ENCODE data around the gene PIM3. TPM values are rescaled to one million over a fixed set of nuclear protein-coding genes. Genes with fewer than 3 reads are reported as not detected.

The PIM3 gene
- total RNA-seq, 1 experiment from 2014 or later = 58.2 TPM

DNA sequence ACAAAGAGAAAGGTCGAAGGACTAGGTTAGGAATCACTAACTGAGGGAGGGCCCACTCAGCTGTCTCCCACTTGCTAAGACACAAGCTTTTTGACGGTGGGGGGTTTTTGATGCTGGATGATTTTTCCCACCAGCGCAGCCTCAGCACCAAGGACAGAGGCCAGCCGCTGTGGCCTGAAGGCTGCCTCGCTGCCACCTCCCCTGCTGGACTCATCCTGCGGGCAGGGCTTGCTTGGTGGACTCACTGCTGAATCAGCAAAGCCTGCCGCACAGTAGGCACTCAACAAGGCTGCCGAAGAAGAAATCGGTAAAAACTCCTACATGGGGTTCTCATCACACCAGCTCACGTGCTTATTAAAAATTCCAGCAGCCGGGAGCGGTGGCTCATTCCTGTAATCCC lies 45.0 kb upstream of the PIM3 start:
- intact Hi-C loops (cut with micrococcal nuclease; ENCODE audit: unreplicated experiment) = loop anchor here (5.0 kb wide), 1 partner anchor 148 kb away; no protein-coding TSS in a partner anchor

DNA sequence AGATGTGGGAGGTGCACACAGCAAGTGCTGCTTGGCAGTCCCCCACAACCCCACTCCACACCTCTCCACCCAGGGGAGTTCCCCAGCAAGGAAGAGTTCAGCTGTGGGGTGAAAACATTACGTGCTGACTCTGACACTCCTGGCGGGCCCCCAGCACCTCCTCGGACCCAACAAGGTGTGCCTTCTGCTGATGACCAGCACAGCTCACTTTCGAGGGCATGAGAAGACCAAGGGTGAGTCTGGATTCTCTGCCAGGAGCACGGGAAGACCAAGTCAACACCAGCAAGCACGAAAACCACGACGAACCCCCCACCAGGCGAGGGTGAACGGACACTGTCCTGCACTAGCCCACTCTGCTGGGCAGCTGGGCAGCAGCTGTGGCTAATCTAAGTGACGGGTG lies 43.7 kb upstream of the PIM3 start:
- POLR2A ChIA-PET = interaction anchor here (0.6 kb wide), 1 partner anchor 168 kb away, joined by 3 read pairs; no protein-coding TSS in a partner anchor
- no peaks in the 10 kb centered on the region for H3K9me3 ChIP-seq (ENCODE audit: control insufficient read depth, insufficient read depth, low read depth, low read length)
- H3K27me3 ChIP-seq (ENCODE audit: control insufficient read depth, insufficient read depth, low read length) = no peaks in the 10 kb centered on the region
- TF ChIP-seq TCF7L2 (IDR thresholded peaks at IDR 0.05; ENCODE audit: low read depth, low read length) = no peak
- no peak for TF ChIP-seq SIN3A (IDR thresholded peaks at IDR 0.05; ENCODE audit: borderline replicate concordance, insufficient read depth, low read depth, low read length)
- TF ChIP-seq, protein P1, sequence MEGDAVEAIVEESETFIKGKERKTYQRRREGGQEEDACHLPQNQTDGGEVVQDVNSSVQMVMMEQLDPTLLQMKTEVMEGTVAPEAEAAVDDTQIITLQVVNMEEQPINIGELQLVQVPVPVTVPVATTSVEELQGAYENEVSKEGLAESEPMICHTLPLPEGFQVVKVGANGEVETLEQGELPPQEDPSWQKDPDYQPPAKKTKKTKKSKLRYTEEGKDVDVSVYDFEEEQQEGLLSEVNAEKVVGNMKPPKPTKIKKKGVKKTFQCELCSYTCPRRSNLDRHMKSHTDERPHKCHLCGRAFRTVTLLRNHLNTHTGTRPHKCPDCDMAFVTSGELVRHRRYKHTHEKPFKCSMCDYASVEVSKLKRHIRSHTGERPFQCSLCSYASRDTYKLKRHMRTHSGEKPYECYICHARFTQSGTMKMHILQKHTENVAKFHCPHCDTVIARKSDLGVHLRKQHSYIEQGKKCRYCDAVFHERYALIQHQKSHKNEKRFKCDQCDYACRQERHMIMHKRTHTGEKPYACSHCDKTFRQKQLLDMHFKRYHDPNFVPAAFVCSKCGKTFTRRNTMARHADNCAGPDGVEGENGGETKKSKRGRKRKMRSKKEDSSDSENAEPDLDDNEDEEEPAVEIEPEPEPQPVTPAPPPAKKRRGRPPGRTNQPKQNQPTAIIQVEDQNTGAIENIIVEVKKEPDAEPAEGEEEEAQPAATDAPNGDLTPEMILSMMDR (IDR thresholded peaks at IDR 0.05) = no peak
- no peak for TF ChIP-seq POLR2AphosphoS5 (IDR thresholded peaks at IDR 0.05; ENCODE audit: low read depth, low read length)
- TF ChIP-seq, protein P2, sequence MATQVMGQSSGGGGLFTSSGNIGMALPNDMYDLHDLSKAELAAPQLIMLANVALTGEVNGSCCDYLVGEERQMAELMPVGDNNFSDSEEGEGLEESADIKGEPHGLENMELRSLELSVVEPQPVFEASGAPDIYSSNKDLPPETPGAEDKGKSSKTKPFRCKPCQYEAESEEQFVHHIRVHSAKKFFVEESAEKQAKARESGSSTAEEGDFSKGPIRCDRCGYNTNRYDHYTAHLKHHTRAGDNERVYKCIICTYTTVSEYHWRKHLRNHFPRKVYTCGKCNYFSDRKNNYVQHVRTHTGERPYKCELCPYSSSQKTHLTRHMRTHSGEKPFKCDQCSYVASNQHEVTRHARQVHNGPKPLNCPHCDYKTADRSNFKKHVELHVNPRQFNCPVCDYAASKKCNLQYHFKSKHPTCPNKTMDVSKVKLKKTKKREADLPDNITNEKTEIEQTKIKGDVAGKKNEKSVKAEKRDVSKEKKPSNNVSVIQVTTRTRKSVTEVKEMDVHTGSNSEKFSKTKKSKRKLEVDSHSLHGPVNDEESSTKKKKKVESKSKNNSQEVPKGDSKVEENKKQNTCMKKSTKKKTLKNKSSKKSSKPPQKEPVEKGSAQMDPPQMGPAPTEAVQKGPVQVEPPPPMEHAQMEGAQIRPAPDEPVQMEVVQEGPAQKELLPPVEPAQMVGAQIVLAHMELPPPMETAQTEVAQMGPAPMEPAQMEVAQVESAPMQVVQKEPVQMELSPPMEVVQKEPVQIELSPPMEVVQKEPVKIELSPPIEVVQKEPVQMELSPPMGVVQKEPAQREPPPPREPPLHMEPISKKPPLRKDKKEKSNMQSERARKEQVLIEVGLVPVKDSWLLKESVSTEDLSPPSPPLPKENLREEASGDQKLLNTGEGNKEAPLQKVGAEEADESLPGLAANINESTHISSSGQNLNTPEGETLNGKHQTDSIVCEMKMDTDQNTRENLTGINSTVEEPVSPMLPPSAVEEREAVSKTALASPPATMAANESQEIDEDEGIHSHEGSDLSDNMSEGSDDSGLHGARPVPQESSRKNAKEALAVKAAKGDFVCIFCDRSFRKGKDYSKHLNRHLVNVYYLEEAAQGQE (IDR thresholded peaks at IDR 0.05; ENCODE audit: insufficient read depth in 1 of 2, low read depth in 2 of 2, low read length in 1 of 2) = no peak
- in situ Hi-C loops (cut with HindIII; ENCODE audit: low pct_unique_long_range_greater_than_20kb, low sequenced_read_pairs) = no loop called here
- ATAC-seq (no peak), DNase-seq (ENCODE audit: low read depth, low spot score) (no peak)
- no peak overlapping the region for H3K4me3 ChIP-seq (ENCODE audit: low read depth in 2 of 2, low read length in 2 of 2)
- peaks cover 4% of the 10 kb centered on the region; the same call in 1 of the 2 replicates for H3K36me3 ChIP-seq (ENCODE audit: control insufficient read depth, insufficient read depth, low read length)
- TSS peak; percentile 70 for BruUV-seq (replicated peaks)
- intact Hi-C loops (cut with micrococcal nuclease; ENCODE audit: unreplicated experiment) = loop anchor here (5.0 kb wide), 1 partner anchor 150 kb away; no protein-coding TSS in a partner anchor
- no peak overlapping the region for H3K27ac ChIP-seq (ENCODE audit: low read length)
- H3K4me1 ChIP-seq (ENCODE audit: control insufficient read depth, insufficient read depth, low read length) = peaks cover 3% of the 10 kb centered on the region; the same call in 1 of the 2 replicates
- CTCF ChIA-PET = no interaction called here

More for the DNA sequence above, 45.0 kb upstream of the PIM3 start:
- POLR2A ChIA-PET = no interaction called here
- ATAC-seq (no peak), DNase-seq (ENCODE audit: low read depth, low spot score) (no peak)
- H3K27ac ChIP-seq (ENCODE audit: low read length) = no peak overlapping the region
- H3K4me1 ChIP-seq (ENCODE audit: control insufficient read depth, insufficient read depth, low read length) = peaks cover 3% of the 10 kb centered on the region; the same call in 1 of the 2 replicates
- no peaks in the 10 kb centered on the region for H3K9me3 ChIP-seq (ENCODE audit: control insufficient read depth, insufficient read depth, low read depth, low read length)
- in situ Hi-C loops (cut with HindIII; ENCODE audit: low pct_unique_long_range_greater_than_20kb, low sequenced_read_pairs) = no loop called here
- H3K4me3 ChIP-seq (ENCODE audit: low read depth in 2 of 2, low read length in 2 of 2) = no peak overlapping the region
- no TSS peak for BruUV-seq (replicated peaks)
- TF ChIP-seq, protein P1 (IDR thresholded peaks at IDR 0.05) = no peak
- TF ChIP-seq, protein P2 (IDR thresholded peaks at IDR 0.05; ENCODE audit: insufficient read depth in 1 of 2, low read depth in 2 of 2, low read length in 1 of 2) = peak; percentile 80 to 89
- no peaks in the 10 kb centered on the region for H3K27me3 ChIP-seq (ENCODE audit: control insufficient read depth, insufficient read depth, low read length)
- CTCF ChIA-PET = interaction anchor here (0.6 kb wide), 1 partner anchor 148 kb away, joined by 3 read pairs; no protein-coding TSS in a partner anchor
- H3K36me3 ChIP-seq (ENCODE audit: control insufficient read depth, insufficient read depth, low read length) = peaks cover 4% of the 10 kb centered on the region; the same call in 1 of the 2 replicates
